ENCODE measurements around the gene MOB1A. TPM values are rescaled to one million over a fixed set of nuclear protein-coding genes. Genes with fewer than 3 reads are reported as not detected.

The MOB1A gene
- total RNA-seq, 2 donors from 2014 or later, result 47.8 TPM

- no peak for DNase-seq (ENCODE audit: low spot score)
- Histone ChIP-seq H3K4me1 (peaks cover 0 to 9% of the 10 kb centered on the region in 2 donors), H3K27me3 (no peaks in the 10 kb centered on the region), H3K27ac (no peak overlapping the region), H3K9me3 (no peaks in the 10 kb centered on the region), H3K4me3 (no peak overlapping the region), H3K36me3 (no peaks in the 10 kb centered on the region)
- no peak for TF ChIP-seq CTCF (IDR thresholded peaks at IDR 0.05)
Observed at GRCh38 chr2:74223941-74224770, 45.5 kb upstream of the MOB1A start.

GRCh38 chr2:74222300-74222650 is 43.6 kb upstream of the MOB1A start:
- DNase-seq (ENCODE audit: low spot score), result no peak
- H3K36me3 ChIP-seq, result peaks cover 4% of the 10 kb centered on the region
- peaks cover 0 to 9% of the 10 kb centered on the region in 2 donors for H3K4me1 ChIP-seq

GRCh38 chr2:74221604-74222299 is 43.1 kb upstream of the MOB1A start:
- Histone ChIP-seq H3K27ac (no peak overlapping the region), H3K4me3 (no peak overlapping the region)

More at GRCh38 chr2:74222300-74222650, 43.6 kb upstream of the MOB1A start:
- TF ChIP-seq CTCF (IDR thresholded peaks at IDR 0.05), result no peak
- Histone ChIP-seq H3K9me3 (no peaks in the 10 kb centered on the region), H3K4me3 (no peak overlapping the region), H3K27me3 (no peaks in the 10 kb centered on the region), H3K27ac (no peak overlapping the region)

GRCh38 chr2:74221091-74221490 is 42.4 kb upstream of the MOB1A start:
- no peak for DNase-seq (ENCODE audit: low spot score)
- peaks cover 0 to 7% of the 10 kb centered on the region in 2 donors for H3K4me1 ChIP-seq
- no peak overlapping the region for H3K4me3 ChIP-seq
- TF ChIP-seq CTCF (IDR thresholded peaks at IDR 0.05), result no peak
- peaks cover 10% of the 10 kb centered on the region for H3K36me3 ChIP-seq
- no peaks in the 10 kb centered on the region for H3K27me3 ChIP-seq
- H3K27ac ChIP-seq, result no peak overlapping the region
- H3K9me3 ChIP-seq, result no peaks in the 10 kb centered on the region

More at GRCh38 chr2:74221604-74222299, 43.1 kb upstream of the MOB1A start:
- H3K27me3 ChIP-seq, result no peaks in the 10 kb centered on the region
- DNase-seq (ENCODE audit: low spot score), result no peak
- H3K36me3 ChIP-seq, result peaks cover 7% of the 10 kb centered on the region
- TF ChIP-seq CTCF (IDR thresholded peaks at IDR 0.05), result no peak
- H3K4me1 ChIP-seq, result peaks cover 0 to 9% of the 10 kb centered on the region in 2 donors
- H3K9me3 ChIP-seq, result no peaks in the 10 kb centered on the region

DNA sequence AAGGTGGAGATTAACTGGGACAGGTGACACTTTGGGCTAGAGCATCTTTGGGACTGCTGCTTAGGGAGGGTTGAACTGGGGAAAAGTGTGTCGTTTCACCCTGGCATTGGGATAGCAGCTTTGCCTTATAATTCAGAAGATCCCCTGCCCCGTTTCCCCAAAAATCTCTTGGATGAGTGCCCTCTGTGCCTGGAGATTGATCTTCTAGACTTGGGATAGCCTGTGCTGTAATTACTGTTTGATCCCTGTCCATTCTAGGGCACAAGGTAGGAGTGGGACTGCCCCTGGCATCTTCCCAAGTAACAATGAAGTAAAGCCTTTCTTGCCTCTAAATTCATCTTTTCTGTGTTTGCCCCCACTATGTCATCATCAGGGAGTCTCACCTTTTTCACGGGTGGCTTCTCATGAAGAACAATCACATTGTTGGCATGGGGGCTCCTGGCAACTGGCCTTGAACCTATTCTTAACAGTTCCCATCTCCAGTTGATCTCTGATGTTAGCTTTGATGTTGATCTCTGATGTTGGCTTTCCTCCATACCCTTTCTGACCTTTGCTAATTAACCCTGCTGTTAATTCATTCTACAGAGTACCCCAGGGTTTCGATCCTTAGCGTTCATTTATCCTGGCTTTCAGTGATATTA is 41.3 kb upstream of the MOB1A start:
- Histone ChIP-seq H3K4me1 (no peaks in the 10 kb centered on the region), H3K36me3 (peaks cover 10% of the 10 kb centered on the region), H3K9me3 (no peaks in the 10 kb centered on the region), H3K27me3 (no peaks in the 10 kb centered on the region), H3K4me3 (no peak overlapping the region), H3K27ac (no peak overlapping the region)
- no peak for TF ChIP-seq CTCF (IDR thresholded peaks at IDR 0.05)
- no peak for DNase-seq (ENCODE audit: low spot score)
